Suprapubic skin (tissue), 4 donors: Measurements from ENCODE around the gene SLC25A11.

Source experiments
- CTCF ChIP-seq, 2 donors: fragments of 200-600 bp in 1 of 2; fragments of 450-650 bp in 1 of 2; sonication (generic) in 1 of 2; IDR thresholded peaks; one replicate each; pipeline ENCODE4 v1.5.1; 2016 to 2019; ENCODE audit warnings: antibody characterized with exemption in 2 of 2, mild to moderate bottlenecking in 1 of 2, moderate library complexity in 1 of 2
- EP300 ChIP-seq: sonication (generic); formaldehyde crosslinking; IDR thresholded peaks from one replicate; pipeline ENCODE4 v1.6.1; 2017; ENCODE audit warnings: antibody characterized with exemption
- POLR2A ChIP-seq, 2 donors: fragments of 450-650 bp; IDR thresholded peaks; one replicate each; pipeline ENCODE4 v1.6.1; 2017; ENCODE audit warnings: antibody characterized with exemption in 2 of 2, mild to moderate bottlenecking in 2 of 2, moderate library complexity in 2 of 2
- POLR2AphosphoS5 ChIP-seq, 3 donors: sonication (generic); formaldehyde crosslinking; IDR thresholded peaks; one replicate each; pipeline ENCODE4 v1.6.1; 2017; ENCODE audit warnings: antibody characterized with exemption in 3 of 3

- TF ChIP-seq CTCF (IDR thresholded peaks at IDR 0.05) (no peak), POLR2AphosphoS5 (IDR thresholded peaks at IDR 0.05) (no peak), POLR2A (IDR thresholded peaks at IDR 0.05) (no peak), EP300 (no peak)
These were observed 10.9 kb upstream of the SLC25A11 start, which contains the start of gene ENO3 for GRCh38 chr17:4950746-4951204.
